GM21576 (cell line): ENCODE data around the gene SYNPO.

Experiments
- ATAC-seq: cut with Tn5 transposase; IDR thresholded peaks from one replicate; pipeline ENCODE4 v1.9.1; 2021; ENCODE audit warnings: mild to moderate bottlenecking, moderate library complexity; ENCODE audit not compliant: unreplicated experiment

The SYNPO gene

GRCh38 chr5:150606476-150606875 lies 34.0 kb upstream of the SYNPO start:
- no peak for ATAC-seq

GRCh38 chr5:150607105-150607504 lies 33.4 kb upstream of the SYNPO start:
- no peak for ATAC-seq

DNA sequence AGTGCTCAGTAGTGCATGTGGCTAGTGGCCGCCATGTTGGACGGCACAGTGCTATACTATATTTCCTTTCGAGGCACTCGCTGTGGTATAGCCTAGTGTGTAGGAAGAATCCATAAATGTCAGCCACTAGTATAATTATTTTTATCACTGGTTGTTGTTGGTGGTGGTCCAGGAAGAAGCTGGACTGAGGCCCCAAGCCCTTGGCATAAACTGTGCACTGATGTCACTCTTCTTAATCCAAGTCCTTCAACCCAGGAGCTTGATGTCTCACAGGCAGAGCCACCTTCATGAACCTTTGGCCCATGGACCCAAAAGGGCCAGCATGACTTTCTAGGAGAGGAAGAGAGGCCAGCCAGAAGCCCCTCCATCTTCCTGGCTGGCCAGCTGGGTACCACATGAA lies 32.5 kb upstream of the SYNPO start:
- ATAC-seq: no peak

DNA sequence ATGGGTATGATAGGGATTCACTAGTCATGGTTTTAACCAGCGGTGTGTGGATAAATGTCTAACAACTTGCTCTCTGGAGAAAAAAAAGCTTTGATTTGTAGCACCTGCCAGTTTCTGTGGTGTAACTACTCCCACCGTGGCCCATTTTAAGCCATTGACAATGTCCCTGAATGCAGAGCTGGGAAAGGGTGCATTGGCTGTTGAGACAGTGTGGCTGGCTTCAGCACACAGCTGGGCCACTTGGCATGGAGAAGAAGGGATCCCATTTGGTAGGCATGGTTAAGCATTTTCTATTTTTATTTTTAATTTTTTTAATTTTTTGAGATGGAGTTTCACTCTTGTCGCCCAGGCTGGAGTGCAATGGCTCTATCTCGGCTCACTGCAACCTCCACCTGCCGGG lies 31.5 kb upstream of the SYNPO start:
- no peak for ATAC-seq

GRCh38 chr5:150609843-150610584 lies 30.4 kb upstream of the SYNPO start:
- no peak for ATAC-seq

DNA sequence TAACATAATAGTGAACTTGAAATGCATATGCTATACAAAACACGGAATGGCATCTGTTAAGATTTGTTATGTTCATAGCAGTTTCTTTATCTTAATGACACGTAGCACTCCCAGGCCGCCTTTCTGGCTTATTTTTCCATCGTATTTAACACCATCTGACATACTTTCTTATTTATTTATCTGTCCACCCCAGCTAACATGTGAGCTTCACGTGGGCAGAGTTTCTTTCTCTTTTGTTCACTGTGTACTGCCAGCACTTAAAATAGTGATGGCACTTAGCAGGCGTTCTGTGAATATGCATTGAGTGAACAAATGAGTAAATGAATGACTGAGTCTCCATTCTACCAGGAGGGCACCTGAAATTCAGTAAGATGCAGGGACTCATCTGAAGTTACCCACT lies 29.4 kb upstream of the SYNPO start:
- ATAC-seq: no peak

DNA sequence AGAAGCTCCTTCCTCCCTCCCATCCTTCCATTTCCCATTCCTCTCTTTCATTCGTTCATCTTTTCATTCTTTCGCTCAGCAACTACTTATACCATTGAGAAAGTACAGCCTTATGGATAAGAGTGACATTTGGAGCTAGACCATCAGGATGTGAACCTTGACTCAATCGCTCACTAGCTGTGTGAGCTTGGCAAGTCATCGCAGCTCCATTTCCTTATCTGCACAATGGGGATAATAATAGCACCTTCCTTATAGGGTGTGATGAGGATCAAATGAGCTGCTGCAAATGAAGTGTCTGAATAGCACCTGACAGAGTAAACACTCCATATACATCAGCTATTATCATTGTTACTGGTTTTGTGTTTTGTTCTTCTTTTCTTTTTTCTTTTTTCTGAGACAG lies 28.1 kb upstream of the SYNPO start:
- ATAC-seq: no peak

- no peak for ATAC-seq
Measured at GRCh38 chr5:150612905-150613670, 27.4 kb upstream of the SYNPO start.

GRCh38 chr5:150613991-150614660 lies 26.3 kb upstream of the SYNPO start:
- ATAC-seq: no peak

GRCh38 chr5:150614661-150615060 lies 25.8 kb upstream of the SYNPO start:
- ATAC-seq: no peak

DNA sequence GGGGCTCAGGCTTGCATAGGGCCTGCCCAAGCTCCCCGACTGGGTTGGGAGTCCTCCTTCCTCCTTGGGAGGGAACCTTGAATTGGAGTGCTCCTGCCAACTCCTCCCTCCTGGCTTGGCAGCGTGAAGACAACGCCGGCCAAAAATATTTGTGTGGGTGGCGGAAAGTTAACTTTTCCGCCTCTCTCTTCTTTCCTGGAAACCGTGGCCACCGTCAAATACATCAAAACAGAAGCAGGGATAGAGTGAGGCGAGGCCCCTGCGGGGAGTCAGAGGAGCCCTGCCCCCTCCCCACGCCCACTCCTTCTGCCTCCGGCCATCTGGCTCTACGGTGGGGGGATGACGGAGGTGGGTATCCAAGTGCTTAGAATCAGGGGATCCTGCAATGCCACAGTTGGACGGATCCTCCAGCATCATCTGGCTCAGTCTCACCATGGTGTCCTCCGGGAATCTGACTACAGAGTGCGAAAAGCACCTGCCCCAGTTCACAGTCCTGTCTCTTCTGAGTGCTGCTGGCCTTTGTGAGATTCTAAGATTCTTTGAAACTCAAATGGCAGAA lies 25.2 kb upstream of the SYNPO start:
- no peak for ATAC-seq

DNA sequence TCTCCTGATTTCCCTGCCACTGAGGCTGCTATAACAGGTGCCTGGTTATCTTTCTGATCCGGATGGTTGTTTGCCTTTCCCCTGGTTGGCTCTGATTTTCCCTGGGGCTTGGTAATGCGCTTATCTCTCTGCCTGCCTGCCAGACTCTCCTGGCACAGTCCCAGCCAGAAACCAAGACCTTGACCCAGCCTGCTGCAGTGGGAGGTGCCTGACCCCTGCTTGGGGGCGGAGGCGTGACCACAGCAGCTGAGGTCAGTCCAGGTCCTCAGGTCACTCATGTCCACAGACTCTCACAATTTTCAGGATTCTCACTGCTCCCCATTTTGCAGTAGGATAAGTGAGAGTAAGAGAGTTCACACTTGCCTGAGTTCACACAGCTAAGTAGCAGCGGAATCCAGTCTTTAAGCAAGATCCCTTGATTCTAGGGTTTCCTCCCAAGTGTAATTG lies 24.4 kb upstream of the SYNPO start:
- no peak for ATAC-seq

GRCh38 chr5:150616506-150616905 lies 24.0 kb upstream of the SYNPO start:
- no peak for ATAC-seq

DNA sequence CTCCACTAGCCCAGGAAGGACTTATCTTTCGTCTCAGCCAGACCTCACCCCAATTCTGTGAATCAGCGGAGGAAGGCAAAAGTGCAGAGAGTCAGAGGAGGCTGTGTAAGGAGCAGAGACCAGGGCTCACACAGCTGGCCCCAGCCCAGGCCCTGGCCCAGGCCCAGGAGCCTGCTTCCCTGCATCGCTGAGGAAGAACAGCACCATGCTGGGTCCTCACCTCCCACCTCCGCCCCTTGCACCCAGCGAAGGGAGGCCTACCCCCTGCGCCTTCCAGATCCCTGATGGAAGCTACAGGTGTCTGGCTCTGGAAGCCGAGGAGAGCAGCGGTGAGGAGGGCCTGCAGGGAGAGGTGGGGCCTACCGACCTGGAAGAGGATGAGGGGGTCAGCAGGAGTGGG lies 22.3 kb upstream of the SYNPO start:
- ATAC-seq: no peak

DNA sequence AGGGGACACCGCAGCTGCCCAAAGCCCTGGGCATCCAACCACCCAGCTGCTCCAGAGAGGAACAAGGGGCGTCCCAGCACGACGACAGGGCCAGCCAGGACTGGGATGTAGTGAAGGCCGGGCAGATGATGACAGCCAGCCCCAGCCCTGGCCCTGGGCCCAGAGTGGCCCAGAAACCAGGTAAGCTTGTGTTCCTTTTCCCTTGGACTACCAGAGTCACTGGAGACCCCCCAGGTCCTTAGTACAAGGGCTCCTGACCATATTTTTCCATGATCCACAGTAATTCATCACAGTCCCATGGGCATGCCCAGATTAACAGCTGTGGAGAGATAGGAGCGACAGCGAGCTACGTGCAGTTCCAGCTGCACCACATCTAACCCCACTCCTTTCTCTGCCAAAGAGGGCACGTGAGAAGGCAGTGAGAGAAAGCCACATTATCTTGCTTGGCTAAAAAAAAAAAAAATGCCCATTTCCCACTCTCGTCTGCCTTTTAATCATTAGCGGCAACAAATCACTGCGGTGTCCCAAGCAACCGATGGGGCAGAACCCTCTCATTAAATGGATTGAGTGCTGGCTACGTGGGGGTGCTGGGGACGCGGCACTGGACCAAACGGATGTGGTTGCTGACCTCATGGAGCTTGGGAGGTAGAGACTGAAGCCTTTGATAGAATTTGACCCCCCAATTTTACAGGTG lies 21.7 kb upstream of the SYNPO start:
- no peak for ATAC-seq

GRCh38 chr5:150619359-150620230 lies 20.9 kb upstream of the SYNPO start:
- ATAC-seq: no peak

GRCh38 chr5:150621301-150621700 lies 19.2 kb upstream of the SYNPO start:
- no peak for ATAC-seq

GRCh38 chr5:150622157-150622556 lies 18.3 kb upstream of the SYNPO start:
- ATAC-seq: no peak

DNA sequence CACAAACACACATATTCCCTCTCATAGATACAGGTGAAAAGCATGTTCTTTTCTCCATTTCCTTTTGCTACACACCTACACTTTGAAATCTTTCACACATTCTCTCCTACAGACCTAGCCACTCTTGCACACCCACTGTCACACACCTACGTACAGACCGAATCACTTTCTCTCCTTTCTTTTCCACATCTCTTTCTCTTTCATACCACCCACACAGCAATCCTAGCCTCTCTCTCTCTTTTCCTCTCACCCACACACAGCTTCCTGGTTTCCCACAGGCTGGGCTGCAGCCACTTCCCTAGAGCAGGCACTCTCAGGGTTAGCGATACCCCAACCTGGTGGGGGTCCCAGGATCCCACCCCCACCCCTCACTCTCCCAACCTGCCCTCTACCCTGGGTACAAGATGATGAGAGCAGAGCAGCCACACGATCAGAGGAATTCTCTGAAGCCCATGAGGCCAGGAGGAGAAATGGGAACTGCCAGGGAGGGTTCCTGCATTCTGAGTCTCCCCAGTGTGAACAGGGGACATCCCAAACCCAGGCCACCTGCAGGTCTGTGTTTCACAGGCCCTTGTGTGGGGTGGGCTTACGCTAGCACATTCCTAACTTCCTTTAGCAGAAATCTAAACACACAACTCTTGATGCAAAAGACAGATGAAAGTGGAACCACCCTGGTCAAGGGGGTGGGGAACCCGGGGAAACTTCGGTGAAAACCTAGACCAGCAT lies 17.1 kb upstream of the SYNPO start:
- no peak for ATAC-seq
